IMR-90 (cell line): ENCODE results near the gene RGS3.

Experiments
- BHLHE40 ChIP-seq: fragments of 150-350 bp; IDR thresholded peaks from 2 replicates; pipeline ENCODE4 v1.6.1; 2016; ENCODE audit warnings: mild to moderate bottlenecking, low read depth, low read length
- CEBPB ChIP-seq: IDR thresholded peaks from 2 replicates; pipeline ENCODE4 v1.6.1; 2012; ENCODE audit warnings: low read depth, low read length, improper control_type of control experiment
- FOS ChIP-seq: fragments of 150-350 bp; IDR thresholded peaks from 2 replicates; pipeline ENCODE4 v1.6.1; 2016; ENCODE audit warnings: low read depth, low read length
- MAFK ChIP-seq: IDR thresholded peaks from 2 replicates; pipeline ENCODE4 v1.6.1; 2012; ENCODE audit warnings: low read depth, low read length, improper control_type of control experiment
- MXI1 ChIP-seq: IDR thresholded peaks from 2 replicates; pipeline ENCODE4 v1.6.1; 2012; ENCODE audit warnings: low read depth, mild to moderate bottlenecking, low read length, moderate library complexity, borderline replicate concordance
- NFE2L2 ChIP-seq: fragments of 150-350 bp; IDR thresholded peaks from 2 replicates; pipeline ENCODE4 v1.6.1; 2016; ENCODE audit warnings: low read depth, mild to moderate bottlenecking, low read length
- POLR2A ChIP-seq: IDR thresholded peaks from 2 replicates; pipeline ENCODE4 v1.6.1; 2012; ENCODE audit warnings: mild to moderate bottlenecking, low read depth, low read length
- RCOR1 ChIP-seq: IDR thresholded peaks from 2 replicates; pipeline ENCODE4 v1.6.1; 2012; ENCODE audit warnings: mild to moderate bottlenecking, low read length, improper control_type of control experiment; ENCODE audit not compliant: insufficient replicate concordance
- USF2 ChIP-seq: fragments of 150-350 bp; IDR thresholded peaks from 2 replicates; pipeline ENCODE4 v1.6.1; 2017; ENCODE audit warnings: mild to moderate bottlenecking, antibody characterized with exemption, low read length, low read depth
- TF ChIP-seq, protein P1 (sequence below): conservative IDR thresholded peaks from 2 replicates; pipeline ENCODE4 v1.5.1; 2012; ENCODE audit warnings: mild to moderate bottlenecking, low read depth, low read length, improper control_type of control experiment

- TF ChIP-seq, protein P1, sequence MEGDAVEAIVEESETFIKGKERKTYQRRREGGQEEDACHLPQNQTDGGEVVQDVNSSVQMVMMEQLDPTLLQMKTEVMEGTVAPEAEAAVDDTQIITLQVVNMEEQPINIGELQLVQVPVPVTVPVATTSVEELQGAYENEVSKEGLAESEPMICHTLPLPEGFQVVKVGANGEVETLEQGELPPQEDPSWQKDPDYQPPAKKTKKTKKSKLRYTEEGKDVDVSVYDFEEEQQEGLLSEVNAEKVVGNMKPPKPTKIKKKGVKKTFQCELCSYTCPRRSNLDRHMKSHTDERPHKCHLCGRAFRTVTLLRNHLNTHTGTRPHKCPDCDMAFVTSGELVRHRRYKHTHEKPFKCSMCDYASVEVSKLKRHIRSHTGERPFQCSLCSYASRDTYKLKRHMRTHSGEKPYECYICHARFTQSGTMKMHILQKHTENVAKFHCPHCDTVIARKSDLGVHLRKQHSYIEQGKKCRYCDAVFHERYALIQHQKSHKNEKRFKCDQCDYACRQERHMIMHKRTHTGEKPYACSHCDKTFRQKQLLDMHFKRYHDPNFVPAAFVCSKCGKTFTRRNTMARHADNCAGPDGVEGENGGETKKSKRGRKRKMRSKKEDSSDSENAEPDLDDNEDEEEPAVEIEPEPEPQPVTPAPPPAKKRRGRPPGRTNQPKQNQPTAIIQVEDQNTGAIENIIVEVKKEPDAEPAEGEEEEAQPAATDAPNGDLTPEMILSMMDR, result peak; percentile 73
- TF ChIP-seq MAFK (no peak), BHLHE40 (no peak), POLR2A (no peak), RCOR1 (no peak), USF2 (no peak), FOS (no peak), CEBPB (no peak), NFE2L2 (no peak), MXI1 (no peak)
These were observed 17.2 kb upstream of the RGS3 start for GRCh38 chr9:113446323-113446740.
